Gastroesophageal sphincter (tissue), 3 donors: ENCODE data around the gene GAGE13.
"Not testable (repeated sequence)": the region's sequence is repeated elsewhere in the genome, so short reads cannot be mapped to it uniquely, and the experiment has no call there.

Experiments used
- EP300 ChIP-seq: sonication (generic); formaldehyde crosslinking; IDR thresholded peaks from one replicate; pipeline ENCODE4 v1.6.1; 2017; ENCODE audit warnings: antibody characterized with exemption, mild to moderate bottlenecking
- POLR2A ChIP-seq, 2 donors: fragments of 450-650 bp; IDR thresholded peaks; one replicate each; pipeline ENCODE4 v1.6.1; 2017; ENCODE audit warnings: antibody characterized with exemption in 2 of 2, mild to moderate bottlenecking in 2 of 2, moderate library complexity in 1 of 2
- TF ChIP-seq, protein P1 (sequence below), 4 experiments: fragments of 200-600 bp in 2 of 4; fragments of 450-650 bp in 2 of 4; sonication (generic) in 1 of 4; IDR thresholded peaks; one replicate each; pipeline ENCODE4 v1.5.1; 2017 to 2019; ENCODE audit warnings: antibody characterized with exemption in 4 of 4, mild to moderate bottlenecking in 2 of 4, moderate library complexity in 2 of 4

DNA sequence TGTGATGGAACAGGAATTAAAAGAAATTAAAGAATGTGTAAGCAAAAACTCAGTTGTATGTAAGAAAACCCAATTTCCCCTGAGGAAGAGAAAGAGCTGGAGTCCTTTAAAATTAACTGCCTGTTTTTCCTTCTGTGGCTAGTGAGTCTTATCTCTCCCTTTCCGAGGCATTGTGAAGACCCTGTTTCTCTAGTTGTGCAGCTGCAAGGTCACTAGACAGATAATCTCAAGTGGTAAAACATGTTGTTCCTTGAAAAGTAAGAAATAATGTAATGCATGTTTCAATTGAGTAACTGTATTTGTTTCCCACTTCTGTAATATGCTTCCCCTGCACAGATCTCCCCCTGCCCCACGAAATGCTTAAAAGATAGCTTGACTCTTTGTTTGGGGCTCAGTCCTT, 23.6 kb upstream of the GAGE13 start:
- TF ChIP-seq POLR2A (IDR thresholded peaks at IDR 0.05); EP300: not testable (repeated sequence)
- TF ChIP-seq, protein P1, sequence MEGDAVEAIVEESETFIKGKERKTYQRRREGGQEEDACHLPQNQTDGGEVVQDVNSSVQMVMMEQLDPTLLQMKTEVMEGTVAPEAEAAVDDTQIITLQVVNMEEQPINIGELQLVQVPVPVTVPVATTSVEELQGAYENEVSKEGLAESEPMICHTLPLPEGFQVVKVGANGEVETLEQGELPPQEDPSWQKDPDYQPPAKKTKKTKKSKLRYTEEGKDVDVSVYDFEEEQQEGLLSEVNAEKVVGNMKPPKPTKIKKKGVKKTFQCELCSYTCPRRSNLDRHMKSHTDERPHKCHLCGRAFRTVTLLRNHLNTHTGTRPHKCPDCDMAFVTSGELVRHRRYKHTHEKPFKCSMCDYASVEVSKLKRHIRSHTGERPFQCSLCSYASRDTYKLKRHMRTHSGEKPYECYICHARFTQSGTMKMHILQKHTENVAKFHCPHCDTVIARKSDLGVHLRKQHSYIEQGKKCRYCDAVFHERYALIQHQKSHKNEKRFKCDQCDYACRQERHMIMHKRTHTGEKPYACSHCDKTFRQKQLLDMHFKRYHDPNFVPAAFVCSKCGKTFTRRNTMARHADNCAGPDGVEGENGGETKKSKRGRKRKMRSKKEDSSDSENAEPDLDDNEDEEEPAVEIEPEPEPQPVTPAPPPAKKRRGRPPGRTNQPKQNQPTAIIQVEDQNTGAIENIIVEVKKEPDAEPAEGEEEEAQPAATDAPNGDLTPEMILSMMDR (IDR thresholded peaks at IDR 0.05) = not testable (repeated sequence)
